Measurements from ENCODE around the gene DCDC1. TPM values are rescaled to one million over a fixed set of nuclear protein-coding genes. Genes with fewer than 3 reads are reported as not detected.

The DCDC1 gene
- polyA plus RNA-seq, 3 donors from 2014 or later: not detected

DNA sequence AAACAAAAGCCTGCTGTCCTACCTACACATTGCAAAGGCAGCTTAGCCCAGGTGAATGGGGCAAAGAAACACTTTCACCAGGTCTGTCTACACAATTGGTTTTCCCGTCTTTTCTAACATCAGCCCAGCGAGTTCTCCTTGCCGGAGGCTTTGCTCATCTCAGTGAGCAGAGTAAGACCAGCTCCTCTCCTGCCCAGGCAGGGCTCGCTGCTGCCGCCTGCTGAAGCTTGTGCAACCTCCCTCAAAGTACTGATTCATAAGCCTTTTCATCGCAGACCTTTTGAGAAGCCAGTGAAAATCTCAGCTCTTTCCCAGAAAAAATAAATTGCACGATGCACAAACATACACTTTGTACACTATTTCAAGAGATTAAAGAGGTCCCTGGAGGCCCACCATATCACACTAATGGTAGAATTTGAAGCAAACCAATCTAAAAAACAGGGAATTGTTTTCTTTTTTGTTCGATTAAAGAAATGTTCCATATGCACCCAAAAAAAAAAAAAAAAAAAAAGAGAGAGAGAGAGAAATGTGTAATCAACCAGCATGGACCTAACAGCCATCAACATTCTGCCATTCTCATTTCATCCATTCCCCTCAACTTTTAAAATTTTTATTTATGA is 455.3 kb downstream of the DCDC1 start:
- Mint-ChIP-seq H3K27me3 (ENCODE audit: low read depth in 3 of 3) (peaks cover 0 to 8% (median 5%) of the 10 kb centered on the region in 3 donors), H3K4me1 (no peaks in the 10 kb centered on the region), H3K4me3 (no peak overlapping the region), H3K9me3 (no peaks in the 10 kb centered on the region), H3K27ac (no peak overlapping the region), H3K36me3 (no peaks in the 10 kb centered on the region)
- no peak for DNase-seq

DNA sequence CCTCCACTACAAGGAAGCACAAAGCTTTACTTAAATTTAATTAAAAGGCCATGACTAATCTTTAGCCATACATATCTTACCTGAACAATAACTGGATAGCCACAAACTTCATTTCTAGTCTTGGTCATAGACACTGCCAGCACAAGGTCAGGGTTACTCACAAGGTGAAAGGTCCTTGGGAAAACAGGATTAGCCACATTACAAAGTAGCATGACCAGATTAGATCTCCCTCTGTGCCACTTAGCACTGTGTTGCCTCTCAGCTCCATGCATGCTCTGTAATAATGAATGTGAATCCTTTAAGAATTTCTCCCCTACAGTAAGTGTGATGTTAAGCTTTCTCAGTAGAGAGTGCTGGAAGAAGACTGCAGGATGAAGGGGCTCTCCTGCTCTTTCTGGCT is 458.3 kb downstream of the DCDC1 start:
- Mint-ChIP-seq H3K27me3 (ENCODE audit: low read depth in 3 of 3) (peaks cover 0 to 5% (median 1%) of the 10 kb centered on the region in 3 donors), H3K27ac (no peak overlapping the region), H3K4me1 (no peaks in the 10 kb centered on the region), H3K4me3 (no peak overlapping the region), H3K9me3 (no peaks in the 10 kb centered on the region), H3K36me3 (no peaks in the 10 kb centered on the region)
- DNase-seq: no peak

DNA sequence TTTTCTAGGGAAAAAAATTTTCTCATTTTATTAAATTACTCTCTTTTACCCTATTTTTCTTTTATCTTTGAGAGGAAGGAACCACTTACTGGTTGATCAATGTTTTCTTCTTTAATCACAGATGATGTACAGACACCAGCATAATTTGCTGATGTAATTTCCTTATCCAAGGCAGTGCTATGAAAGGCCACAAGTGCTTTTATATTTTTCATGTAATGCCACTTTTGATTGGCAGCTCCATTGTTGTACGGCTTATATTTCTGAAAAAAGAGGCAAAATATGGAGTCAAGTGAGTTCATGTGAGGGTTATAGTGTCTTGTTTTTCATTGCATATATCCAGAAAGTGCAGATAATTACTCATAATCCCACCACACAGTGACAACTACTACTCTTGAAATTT is 460.7 kb downstream of the DCDC1 start:
- Mint-ChIP-seq H3K4me3 (no peak overlapping the region), H3K27me3 (ENCODE audit: low read depth in 3 of 3) (peaks cover 0 to 5% (median 0%) of the 10 kb centered on the region in 3 donors), H3K27ac (no peak overlapping the region), H3K4me1 (no peaks in the 10 kb centered on the region), H3K9me3 (no peaks in the 10 kb centered on the region), H3K36me3 (no peaks in the 10 kb centered on the region)
- DNase-seq: no peak

DNA sequence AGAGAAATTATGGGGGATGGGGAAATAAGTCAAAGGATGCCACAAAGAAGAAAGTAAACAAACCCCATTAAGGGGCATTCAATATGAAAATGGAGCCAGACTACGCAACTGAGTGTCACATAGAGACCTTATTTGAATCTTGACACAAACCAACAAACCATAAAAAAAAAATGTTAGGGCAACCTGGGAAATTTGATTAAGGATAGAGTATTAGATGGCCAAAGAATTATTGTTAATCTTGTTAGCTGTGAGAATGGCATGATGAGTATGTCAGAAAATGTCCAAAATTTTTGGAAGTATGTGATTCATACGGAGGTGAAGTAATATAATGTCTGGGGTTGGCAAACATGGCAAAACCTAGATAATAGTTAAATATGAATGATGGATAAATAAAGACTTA is 461.3 kb downstream of the DCDC1 start:
- peaks cover 0 to 5% (median 0%) of the 10 kb centered on the region in 3 donors for H3K27me3 Mint-ChIP-seq (ENCODE audit: low read depth in 3 of 3)
- no peak for DNase-seq
- H3K4me1 Mint-ChIP-seq: no peaks in the 10 kb centered on the region
- no peaks in the 10 kb centered on the region for H3K9me3 Mint-ChIP-seq
- H3K36me3 Mint-ChIP-seq: no peaks in the 10 kb centered on the region
- no peak overlapping the region for H3K27ac Mint-ChIP-seq
- H3K4me3 Mint-ChIP-seq: no peak overlapping the region

DNA sequence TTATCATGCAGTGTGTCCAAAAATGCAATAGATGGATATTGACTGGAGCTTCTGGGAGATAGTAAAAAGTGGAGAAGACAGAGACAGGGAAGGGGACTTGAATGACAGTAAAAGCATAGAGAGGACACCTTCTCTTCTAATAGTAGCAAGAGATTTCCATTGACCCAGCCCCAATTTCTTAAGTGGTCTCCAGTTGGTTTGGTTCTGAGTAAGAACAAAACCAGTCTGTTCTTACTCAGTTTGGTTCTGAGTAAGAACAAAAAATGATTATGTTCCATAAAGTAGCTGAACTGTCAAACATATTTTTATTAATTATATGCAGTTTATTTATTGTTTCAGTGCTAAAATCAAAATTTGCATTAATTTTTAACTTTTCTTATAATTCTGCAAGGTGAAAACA is 466.6 kb downstream of the DCDC1 start:
- no peaks in the 10 kb centered on the region for H3K36me3 Mint-ChIP-seq
- peaks cover 0 to 5% (median 0%) of the 10 kb centered on the region in 6 donors for H3K9me3 Mint-ChIP-seq
- H3K4me3 Mint-ChIP-seq: no peak overlapping the region
- H3K27ac Mint-ChIP-seq: no peak overlapping the region
- no peaks in the 10 kb centered on the region for H3K4me1 Mint-ChIP-seq
- no peak for DNase-seq
- no peaks in the 10 kb centered on the region for H3K27me3 Mint-ChIP-seq (ENCODE audit: low read depth in 3 of 3)

DNA sequence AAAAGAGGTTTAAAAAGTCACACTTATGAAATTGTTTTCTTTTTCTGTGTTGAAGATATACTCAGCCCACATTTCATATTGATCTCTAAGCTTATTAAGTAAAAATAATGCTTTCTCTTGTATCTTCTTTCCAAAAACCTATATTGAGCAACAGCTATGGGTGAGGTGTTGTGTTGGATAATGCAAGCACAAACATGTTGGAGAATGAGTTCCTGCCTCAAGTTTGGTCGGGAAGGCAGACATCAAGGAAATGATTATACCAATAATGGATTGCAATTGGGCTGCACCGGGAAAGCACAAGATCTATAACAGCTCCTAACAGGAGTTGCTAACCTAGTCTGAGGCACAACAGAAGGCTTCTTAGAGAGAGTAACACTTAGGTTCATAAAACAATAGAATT is 474.5 kb downstream of the DCDC1 start:
- Mint-ChIP-seq H3K27me3 (ENCODE audit: low read depth in 3 of 3) (peaks cover 0 to 2% (median 0%) of the 10 kb centered on the region in 3 donors), H3K4me3 (no peak overlapping the region), H3K36me3 (no peaks in the 10 kb centered on the region), H3K9me3 (peaks cover 0 to 5% (median 0%) of the 10 kb centered on the region in 6 donors), H3K4me1 (no peaks in the 10 kb centered on the region), H3K27ac (no peak overlapping the region)
- no peak for DNase-seq

DNA sequence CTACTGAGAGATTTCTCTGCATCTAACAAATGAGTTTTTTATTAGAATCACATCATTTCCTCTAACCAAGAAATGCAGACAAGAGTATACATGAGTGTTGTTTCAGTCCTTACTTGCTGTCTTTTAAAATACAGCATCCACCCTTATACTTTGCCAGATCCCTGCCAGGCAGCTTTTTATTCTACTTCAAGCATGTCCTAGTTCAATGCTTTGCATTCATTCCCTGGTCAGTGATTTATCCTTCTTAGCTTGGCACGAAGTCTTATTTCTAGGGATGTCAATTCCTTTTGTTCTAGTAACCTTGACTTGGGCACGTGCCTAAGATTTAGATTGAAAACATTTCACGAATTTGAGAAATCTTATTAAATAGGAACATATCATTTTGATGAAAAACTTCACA is 476.2 kb downstream of the DCDC1 start:
- Mint-ChIP-seq H3K4me1 (no peaks in the 10 kb centered on the region), H3K27me3 (ENCODE audit: low read depth in 3 of 3) (peaks cover 0 to 2% (median 0%) of the 10 kb centered on the region in 3 donors), H3K4me3 (no peak overlapping the region), H3K27ac (no peak overlapping the region), H3K36me3 (no peaks in the 10 kb centered on the region), H3K9me3 (peaks cover 0 to 4% (median 0%) of the 10 kb centered on the region in 6 donors)
- DNase-seq: no peak

DNA sequence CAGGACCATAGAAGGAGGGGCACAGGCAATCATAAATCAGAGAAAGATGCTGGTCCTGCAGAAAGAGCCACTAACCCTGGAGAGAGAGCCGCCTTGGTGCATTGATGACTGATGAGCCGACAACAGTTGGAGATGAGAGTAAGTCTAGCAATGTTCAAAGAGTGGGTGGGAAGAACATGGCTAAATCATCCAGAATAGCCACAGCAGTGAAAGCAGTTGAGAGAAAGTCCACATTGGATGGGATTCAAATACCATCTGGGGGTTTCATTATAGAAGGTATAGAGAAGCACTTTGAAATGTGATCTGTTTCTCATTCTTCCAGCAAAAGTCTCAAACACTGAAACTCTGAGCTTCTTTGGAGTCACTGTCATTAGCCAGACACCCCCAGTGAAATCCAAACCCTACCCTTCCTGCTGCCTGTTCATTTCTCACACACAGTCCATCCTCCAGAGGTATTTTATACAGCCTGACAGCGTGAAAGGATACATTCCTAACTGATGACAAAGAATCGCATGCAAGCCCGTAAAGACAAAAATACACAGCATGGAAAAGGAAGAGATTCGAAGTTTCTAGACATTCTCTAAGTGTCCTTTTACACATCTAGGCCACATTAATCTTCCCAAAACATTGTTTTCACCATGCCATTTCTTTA is 480.3 kb downstream of the DCDC1 start:
- no peak overlapping the region for H3K4me3 Mint-ChIP-seq
- H3K36me3 Mint-ChIP-seq: no peaks in the 10 kb centered on the region
- H3K27me3 Mint-ChIP-seq (ENCODE audit: low read depth in 3 of 3): no peaks in the 10 kb centered on the region
- no peak overlapping the region for H3K27ac Mint-ChIP-seq
- H3K4me1 Mint-ChIP-seq: no peaks in the 10 kb centered on the region
- no peak for DNase-seq
- peaks cover 0 to 2% (median 0%) of the 10 kb centered on the region in 6 donors for H3K9me3 Mint-ChIP-seq

DNA sequence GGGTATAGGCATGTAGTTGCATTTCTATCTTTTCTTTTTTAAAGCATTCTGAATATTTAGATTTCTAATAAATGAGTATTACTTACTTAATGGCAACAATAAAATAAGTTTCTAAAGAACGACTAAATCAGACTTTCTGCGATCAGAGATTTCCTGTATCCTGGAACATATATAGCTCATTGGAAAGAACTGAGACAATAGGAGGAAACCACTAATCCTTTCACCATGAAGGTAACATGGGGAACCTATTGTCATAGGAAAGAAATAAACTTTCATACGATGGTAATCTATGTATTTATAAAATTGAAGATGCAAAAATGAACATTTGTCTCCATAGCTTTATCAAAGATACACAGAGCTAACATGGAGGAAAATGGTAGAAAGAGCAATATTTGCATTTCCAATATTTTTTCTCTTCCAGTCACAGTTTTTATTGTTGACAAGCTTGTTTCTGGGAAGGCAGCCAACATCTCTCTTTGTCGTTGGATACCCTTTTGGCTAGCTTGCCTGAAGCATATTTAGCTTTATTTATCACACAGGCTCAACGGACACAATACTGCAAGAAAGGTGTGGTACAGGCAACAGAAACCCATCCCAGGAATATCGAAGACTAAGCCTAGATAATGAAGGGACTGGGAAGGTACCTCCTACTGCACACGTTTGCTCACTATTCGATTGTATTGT is 490.1 kb downstream of the DCDC1 start:
- no peak for DNase-seq
- Mint-ChIP-seq H3K9me3 (no peaks in the 10 kb centered on the region), H3K27ac (no peak overlapping the region), H3K27me3 (ENCODE audit: low read depth in 3 of 3) (peaks cover 0 to 4% (median 3%) of the 10 kb centered on the region in 3 donors), H3K36me3 (no peaks in the 10 kb centered on the region), H3K4me3 (no peak overlapping the region), H3K4me1 (no peaks in the 10 kb centered on the region)

DNA sequence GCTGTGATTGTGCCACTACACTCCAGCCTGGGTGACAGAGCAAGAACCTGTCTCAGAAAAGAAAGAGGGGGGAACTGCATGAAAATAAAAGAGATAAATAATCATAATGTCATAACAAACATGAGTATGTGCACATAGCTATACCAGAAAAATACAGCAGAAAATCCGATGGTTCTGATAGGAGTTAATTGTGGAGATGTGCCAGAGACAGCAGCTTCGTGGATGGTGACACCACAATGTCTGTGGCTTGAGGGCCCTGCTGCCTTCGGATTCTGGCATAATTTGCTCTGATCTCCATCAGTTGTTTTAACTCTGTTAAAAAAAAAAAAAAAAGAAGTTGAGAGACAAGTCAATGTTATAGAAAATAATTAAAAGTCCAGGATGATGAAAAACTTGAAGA is 491.1 kb downstream of the DCDC1 start:
- H3K4me1 Mint-ChIP-seq: no peaks in the 10 kb centered on the region
- H3K4me3 Mint-ChIP-seq: no peak overlapping the region
- H3K36me3 Mint-ChIP-seq: no peaks in the 10 kb centered on the region
- peaks cover 0 to 4% (median 3%) of the 10 kb centered on the region in 3 donors for H3K27me3 Mint-ChIP-seq (ENCODE audit: low read depth in 3 of 3)
- no peaks in the 10 kb centered on the region for H3K9me3 Mint-ChIP-seq
- H3K27ac Mint-ChIP-seq: no peak overlapping the region
- no peak for DNase-seq

DNA sequence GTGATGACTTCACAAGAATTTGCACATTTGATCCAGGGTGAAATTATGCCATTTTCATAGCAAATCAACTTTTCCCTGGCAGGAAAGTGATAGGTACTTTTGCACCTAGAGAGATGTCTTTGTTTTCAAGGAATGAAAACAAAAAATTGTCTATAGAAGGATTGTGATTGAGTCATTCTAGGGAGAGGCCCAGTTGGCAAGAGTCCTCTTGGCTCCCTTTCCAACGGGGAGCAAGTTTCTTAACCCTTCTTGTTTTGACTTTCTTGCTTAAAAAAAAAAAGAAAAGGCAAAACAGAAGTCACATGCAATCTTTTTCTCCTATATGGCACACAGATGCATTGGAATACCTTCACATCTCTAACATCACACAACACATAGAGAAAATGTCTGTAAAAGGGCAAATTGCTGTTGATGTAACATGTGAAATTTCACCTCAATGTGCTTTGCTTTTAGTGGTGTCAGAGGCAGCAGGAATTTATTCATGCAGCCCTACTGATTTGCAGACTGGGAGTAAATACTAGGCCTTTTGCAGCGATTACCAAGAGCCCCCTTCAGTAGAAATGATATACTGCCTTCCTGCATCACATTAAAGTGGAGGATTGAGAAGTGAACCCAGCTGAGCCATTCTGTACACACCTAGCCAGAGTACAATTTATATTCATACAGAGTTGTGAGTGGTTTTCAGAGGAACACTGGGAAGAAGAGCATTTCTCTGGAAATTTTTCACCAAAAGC is 492.7 kb downstream of the DCDC1 start:
- DNase-seq: no peak
- H3K9me3 Mint-ChIP-seq: no peaks in the 10 kb centered on the region
- peaks cover 0 to 4% (median 2%) of the 10 kb centered on the region in 3 donors for H3K27me3 Mint-ChIP-seq (ENCODE audit: low read depth in 3 of 3)
- no peak overlapping the region for H3K4me3 Mint-ChIP-seq
- no peaks in the 10 kb centered on the region for H3K4me1 Mint-ChIP-seq
- H3K36me3 Mint-ChIP-seq: no peaks in the 10 kb centered on the region
- H3K27ac Mint-ChIP-seq: no peak overlapping the region

DNA sequence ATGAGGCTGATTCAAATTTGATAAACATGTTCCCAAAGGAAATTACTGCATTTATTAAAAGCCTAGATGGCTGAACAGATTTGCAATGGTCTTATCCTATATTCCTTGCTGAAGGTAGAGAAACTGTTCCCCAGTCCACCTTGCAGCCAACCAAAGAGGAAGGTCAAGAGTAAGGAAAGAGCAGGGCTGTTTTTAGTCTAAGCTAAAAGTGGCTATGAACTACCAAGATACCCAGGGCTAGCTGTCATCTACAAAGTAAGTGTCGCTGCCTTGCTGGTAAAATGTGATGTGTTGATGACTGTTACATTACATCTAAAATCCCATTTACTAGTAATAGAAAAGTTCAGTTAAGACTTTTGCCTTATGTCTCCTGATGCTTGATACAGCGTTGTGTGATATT is 493.3 kb downstream of the DCDC1 start:
- no peaks in the 10 kb centered on the region for H3K9me3 Mint-ChIP-seq
- H3K4me1 Mint-ChIP-seq: no peaks in the 10 kb centered on the region
- H3K27me3 Mint-ChIP-seq (ENCODE audit: low read depth in 3 of 3): peaks cover 0 to 4% (median 2%) of the 10 kb centered on the region in 3 donors
- H3K27ac Mint-ChIP-seq: no peak overlapping the region
- H3K36me3 Mint-ChIP-seq: no peaks in the 10 kb centered on the region
- H3K4me3 Mint-ChIP-seq: no peak overlapping the region
- DNase-seq: no peak

DNA sequence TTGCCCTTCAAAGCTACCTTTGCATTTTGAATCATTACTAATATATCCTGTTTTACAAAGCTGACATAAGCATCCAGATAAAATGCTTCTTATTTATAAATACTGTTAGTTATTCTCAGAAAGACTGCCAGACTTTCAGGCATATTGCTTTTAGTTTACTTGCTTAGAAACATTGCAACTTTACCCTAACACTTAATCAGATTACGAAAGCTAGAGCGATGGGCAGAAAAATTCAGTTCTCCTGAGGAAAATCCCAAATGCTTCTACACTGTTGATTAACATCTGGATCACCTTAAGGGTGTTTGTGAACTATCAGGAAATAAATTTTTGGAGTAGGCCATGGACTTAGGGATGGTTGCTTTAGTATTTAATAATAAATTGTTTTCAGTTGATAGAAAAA is 493.7 kb downstream of the DCDC1 start:
- H3K4me1 Mint-ChIP-seq: no peaks in the 10 kb centered on the region
- H3K27ac Mint-ChIP-seq: no peak overlapping the region
- H3K27me3 Mint-ChIP-seq (ENCODE audit: low read depth in 3 of 3): peaks cover 0 to 4% (median 2%) of the 10 kb centered on the region in 3 donors

More for the DNA sequence above, 493.7 kb downstream of the DCDC1 start:
- Mint-ChIP-seq H3K36me3 (no peaks in the 10 kb centered on the region), H3K4me3 (no peak overlapping the region), H3K9me3 (no peaks in the 10 kb centered on the region)
- DNase-seq: no peak
